22Rv1 (cell line): ENCODE measurements around the gene FHOD3.

Source experiments
- H3K27ac ChIP-seq: fragments of 450-650 bp; 2 replicates; pipeline ENCODE4 v1.5.1; 2017
- ZFX ChIP-seq: fragments of 450-650 bp; IDR thresholded peaks from 2 replicates; pipeline ENCODE4 v1.6.1; 2017; ENCODE audit warnings: antibody characterized with exemption, borderline replicate concordance
- TF ChIP-seq, protein P1 (sequence below): fragments of 450-650 bp; IDR thresholded peaks from 2 replicates; pipeline ENCODE4 v1.5.1; 2017; ENCODE audit warnings: mild to moderate bottlenecking

The FHOD3 gene

DNA sequence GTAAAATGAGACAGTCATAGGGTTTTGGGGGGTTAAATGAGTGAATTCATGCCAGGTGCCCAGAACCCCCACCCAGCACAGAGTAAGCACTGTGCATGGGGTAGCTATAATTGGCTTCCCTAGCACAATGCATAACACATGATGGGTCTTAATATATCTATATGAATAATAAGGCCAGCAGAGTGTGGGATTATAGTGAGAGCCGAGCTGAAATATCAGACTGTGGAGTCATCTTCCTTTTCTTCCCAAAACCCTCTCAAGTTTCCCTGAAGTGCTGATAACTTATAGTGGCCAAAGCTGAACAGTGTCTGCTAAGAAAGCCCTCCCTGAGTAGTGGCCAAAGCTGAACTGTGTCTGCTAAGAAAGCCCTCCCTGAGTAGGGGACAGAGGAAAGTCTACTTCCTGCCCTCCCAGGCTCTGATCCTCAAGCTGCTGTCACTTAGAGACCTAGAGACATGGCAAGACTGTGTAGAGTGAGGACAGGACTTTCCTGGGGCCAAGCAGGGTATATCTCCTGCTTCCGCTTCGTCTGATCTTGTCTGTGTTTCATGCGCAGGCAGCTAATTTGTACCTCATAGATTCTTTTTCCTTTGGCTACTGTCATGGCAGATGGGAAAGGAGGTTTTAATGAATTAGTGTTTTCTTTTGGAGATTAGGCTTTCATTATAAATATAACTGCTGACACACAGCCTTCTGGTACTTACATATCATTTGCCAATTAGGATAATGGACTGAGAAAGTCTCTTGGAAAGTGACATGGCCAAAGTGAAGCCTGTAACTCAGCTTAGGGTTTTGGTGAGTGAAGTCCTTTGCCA lies 94.9 kb downstream of the FHOD3 start:
- no peak for TF ChIP-seq ZFX
- TF ChIP-seq, protein P1, sequence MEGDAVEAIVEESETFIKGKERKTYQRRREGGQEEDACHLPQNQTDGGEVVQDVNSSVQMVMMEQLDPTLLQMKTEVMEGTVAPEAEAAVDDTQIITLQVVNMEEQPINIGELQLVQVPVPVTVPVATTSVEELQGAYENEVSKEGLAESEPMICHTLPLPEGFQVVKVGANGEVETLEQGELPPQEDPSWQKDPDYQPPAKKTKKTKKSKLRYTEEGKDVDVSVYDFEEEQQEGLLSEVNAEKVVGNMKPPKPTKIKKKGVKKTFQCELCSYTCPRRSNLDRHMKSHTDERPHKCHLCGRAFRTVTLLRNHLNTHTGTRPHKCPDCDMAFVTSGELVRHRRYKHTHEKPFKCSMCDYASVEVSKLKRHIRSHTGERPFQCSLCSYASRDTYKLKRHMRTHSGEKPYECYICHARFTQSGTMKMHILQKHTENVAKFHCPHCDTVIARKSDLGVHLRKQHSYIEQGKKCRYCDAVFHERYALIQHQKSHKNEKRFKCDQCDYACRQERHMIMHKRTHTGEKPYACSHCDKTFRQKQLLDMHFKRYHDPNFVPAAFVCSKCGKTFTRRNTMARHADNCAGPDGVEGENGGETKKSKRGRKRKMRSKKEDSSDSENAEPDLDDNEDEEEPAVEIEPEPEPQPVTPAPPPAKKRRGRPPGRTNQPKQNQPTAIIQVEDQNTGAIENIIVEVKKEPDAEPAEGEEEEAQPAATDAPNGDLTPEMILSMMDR = no peak
- no peak overlapping the region for H3K27ac ChIP-seq

DNA sequence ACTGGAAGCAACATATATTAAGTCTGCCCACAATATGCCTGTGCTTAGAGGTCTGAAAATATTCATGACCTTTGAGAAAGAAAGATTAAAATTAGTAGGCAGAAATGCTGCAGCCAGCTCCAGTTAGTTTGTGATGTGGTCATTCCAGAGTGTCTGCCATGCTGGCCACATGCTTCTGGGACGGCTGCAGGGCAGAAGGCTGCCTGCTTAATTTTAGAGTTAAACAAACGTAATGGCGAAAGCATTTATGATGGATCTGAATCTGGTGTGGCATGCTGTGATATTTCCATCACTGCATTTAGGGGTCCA lies 95.4 kb downstream of the FHOD3 start:
- TF ChIP-seq, protein P1 = no peak
- no peak for TF ChIP-seq ZFX
- H3K27ac ChIP-seq = no peak overlapping the region

DNA sequence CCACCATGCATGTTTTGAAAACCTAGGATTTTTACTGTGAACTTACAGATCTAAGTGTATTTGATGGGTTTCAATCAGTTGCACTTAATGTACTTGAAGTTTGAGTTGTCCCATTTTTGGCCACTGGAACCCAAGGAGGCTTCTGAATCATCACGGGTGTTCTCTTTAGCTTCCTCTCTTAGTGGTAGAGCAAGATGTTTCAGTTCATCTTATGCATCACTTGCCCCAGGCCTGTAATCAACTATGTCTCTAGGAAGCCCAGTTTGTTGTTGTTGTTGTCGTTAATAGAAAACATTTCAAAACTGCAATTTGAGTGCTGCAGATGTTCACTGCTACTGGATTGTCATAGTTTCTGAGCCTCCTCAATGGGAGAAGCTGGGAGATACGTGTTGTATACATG lies 97.0 kb downstream of the FHOD3 start:
- no peak overlapping the region for H3K27ac ChIP-seq
- no peak for TF ChIP-seq ZFX
- TF ChIP-seq, protein P1 = no peak

DNA sequence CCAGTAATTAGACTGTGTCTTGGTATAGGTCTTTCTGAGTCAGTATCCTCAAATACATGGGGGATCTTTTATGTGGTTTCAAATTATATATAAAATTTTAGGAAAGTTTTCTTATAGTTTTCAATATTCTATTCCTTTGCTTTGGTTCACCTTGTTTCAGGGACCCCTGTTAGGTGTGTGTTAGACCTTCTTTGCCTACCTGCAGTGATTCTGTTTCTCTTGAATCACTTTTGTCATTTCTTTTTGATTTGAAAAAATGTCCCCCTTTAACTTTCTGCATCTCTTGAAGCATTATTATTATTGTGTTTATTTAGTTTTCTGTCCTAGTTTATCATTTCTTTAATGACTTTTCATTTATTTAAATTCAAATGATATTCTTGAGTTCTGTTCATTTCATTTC lies 98.7 kb downstream of the FHOD3 start:
- no peak for TF ChIP-seq ZFX
- TF ChIP-seq, protein P1 = no peak
- H3K27ac ChIP-seq = no peak overlapping the region

DNA sequence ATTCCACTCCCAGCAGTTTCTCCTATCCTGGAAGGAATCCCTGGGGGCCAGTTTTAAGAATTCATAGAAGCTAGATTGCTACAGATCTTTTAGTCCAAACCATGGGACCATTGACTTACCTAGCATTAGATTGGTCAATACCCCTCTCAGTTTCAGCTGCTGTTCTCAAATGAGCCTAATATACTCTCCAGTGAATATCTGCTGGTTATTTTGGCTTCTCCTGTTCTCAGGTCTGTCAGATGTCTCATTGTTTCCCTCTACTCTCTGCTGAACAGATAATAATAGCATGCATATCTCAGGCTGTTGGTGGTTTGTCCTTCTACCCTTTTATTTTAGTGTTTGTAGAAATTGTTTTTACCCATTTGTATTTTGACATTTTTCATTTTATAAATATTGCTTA lies 99.5 kb downstream of the FHOD3 start:
- H3K27ac ChIP-seq = no peak overlapping the region
- TF ChIP-seq ZFX = no peak
- TF ChIP-seq, protein P1 = no peak

DNA sequence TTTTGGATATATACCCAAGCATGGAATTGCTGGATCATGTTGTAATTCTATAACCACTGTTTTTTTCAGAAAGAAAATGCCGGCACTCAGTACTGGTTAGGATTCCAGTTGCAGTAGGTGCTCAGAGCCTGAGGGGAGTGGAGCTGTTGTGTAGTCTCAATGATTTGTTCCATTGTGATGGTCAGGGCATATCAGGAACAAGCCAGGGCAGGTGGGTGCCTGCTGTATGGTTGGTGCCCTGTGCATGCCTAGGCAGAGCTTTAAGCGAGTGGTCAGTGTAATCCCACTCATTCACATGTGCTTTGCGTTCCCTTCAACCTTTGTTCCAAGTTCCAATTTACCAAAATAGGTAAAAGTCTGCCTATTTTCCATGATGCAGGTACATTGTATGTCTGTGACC lies 100.9 kb downstream of the FHOD3 start:
- TF ChIP-seq, protein P1 = no peak
- no peak for TF ChIP-seq ZFX
- no peak overlapping the region for H3K27ac ChIP-seq

DNA sequence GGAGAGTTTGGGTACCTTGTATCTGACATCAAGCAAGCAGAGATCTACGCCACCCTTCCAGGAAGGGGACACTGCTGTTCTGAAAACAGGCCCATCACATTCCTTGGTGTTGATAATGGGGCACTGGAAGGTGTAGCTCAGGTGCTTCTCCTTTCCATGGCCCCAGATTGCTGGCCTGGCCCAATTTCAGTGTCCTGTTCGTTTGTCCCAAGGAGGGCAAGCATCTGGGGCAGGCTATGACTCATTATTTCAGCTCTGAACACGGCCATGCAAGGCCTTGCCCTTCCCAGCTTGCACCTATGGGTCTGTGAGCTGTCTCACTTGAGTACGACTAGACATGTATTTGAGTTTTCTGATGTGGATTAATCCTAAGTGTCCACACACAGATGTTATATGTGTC lies 101.5 kb downstream of the FHOD3 start:
- TF ChIP-seq ZFX = no peak
- TF ChIP-seq, protein P1 = no peak

More for the DNA sequence above, 101.5 kb downstream of the FHOD3 start:
- H3K27ac ChIP-seq = no peak overlapping the region
